ENCODE data around the gene SLC49A3.
"Not testable (repeated sequence)": the region's sequence is repeated elsewhere in the genome, so short reads cannot be mapped to it uniquely, and the experiment has no call there.

Gene SLC49A3

DNA sequence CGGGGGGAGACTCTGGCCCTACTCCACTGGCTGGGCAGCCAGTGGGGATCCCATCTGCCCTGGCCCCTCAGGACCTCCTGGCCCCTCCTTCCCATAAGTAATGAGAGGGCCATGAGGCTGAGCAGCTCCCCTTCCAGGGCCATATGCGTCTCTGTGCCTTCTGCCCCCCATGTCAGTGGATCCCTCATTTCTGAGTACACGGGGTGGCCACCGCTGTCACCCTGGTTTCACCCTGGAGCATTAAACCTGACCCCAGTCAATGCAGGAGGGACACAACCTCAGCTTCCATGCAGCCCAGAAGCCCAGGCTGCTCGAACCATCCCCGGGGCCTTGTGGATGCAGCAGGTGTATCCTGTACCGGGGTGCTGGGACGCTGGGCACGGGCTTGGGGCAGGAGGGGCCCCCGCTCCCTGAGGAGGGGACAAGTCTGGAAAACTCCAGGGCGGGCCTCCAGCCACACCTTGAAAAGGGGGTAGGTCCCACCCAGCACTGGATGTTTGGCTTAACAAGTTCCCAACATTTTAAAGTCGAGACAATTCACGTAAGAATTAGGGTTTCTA is 39.1 kb downstream of the SLC49A3 start:
- no peak for DNase-seq (ENCODE audit: low spot score)
- TF ChIP-seq, protein P1, sequence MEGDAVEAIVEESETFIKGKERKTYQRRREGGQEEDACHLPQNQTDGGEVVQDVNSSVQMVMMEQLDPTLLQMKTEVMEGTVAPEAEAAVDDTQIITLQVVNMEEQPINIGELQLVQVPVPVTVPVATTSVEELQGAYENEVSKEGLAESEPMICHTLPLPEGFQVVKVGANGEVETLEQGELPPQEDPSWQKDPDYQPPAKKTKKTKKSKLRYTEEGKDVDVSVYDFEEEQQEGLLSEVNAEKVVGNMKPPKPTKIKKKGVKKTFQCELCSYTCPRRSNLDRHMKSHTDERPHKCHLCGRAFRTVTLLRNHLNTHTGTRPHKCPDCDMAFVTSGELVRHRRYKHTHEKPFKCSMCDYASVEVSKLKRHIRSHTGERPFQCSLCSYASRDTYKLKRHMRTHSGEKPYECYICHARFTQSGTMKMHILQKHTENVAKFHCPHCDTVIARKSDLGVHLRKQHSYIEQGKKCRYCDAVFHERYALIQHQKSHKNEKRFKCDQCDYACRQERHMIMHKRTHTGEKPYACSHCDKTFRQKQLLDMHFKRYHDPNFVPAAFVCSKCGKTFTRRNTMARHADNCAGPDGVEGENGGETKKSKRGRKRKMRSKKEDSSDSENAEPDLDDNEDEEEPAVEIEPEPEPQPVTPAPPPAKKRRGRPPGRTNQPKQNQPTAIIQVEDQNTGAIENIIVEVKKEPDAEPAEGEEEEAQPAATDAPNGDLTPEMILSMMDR (IDR thresholded peaks at IDR 0.05; ENCODE audit: extremely low read depth, missing control alignments), result no peak

DNA sequence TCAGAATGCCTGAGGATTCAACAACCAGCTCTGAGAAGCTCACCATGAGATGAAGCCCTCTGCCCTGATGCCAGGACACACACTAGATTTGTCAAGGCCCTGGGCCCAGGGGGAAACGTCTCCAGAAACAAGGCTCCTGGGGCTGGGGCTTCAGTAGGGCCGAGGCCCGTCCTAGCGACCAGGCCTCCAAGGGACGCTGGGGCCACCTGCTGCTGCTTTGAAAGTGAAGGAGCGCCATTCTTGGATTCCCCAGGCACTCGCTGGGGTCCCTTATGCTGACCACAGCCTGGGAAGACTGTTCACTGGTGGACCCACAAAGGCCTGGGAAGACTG is 39.7 kb downstream of the SLC49A3 start:
- TF ChIP-seq, protein P1 (IDR thresholded peaks at IDR 0.05; ENCODE audit: extremely low read depth, missing control alignments), result no peak
- DNase-seq (ENCODE audit: low spot score), result no peak

DNA sequence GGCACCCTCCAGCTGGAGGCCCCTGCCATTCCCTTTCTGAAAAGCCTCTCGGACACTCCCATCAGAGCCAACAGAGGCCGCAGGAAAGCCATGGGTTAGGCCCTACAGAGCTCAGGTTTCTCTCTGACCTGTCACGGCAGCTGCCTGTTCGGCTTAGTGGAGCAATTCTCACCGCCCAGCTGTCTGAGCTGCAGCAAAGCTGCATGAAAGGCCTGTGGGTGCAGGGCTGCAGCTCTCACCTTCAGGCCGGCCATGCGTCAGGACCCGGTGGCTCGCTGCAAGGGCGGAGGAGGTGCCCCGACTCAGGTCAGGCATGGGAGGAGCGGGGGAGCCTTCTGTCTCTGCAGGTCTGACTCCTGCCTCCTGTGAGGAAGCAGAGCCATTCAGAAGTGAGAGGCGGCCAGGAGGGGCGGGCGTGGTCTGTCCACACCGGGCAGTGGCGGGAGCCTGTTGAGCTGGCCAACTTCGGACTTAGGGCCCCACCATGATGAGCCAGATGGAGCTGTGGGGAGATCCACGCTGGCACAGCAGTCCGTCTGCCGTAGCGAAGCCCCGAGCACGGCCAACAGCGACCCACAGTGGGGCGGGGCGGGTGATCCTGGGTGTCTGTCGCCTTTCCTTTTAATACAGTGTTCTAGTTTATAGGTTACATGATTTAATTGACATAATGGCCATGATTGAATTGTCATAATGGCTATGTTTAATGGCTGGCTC is 40.2 kb downstream of the SLC49A3 start:
- no peak for DNase-seq (ENCODE audit: low spot score)
- TF ChIP-seq, protein P1 (IDR thresholded peaks at IDR 0.05; ENCODE audit: extremely low read depth, missing control alignments), result no peak

DNA sequence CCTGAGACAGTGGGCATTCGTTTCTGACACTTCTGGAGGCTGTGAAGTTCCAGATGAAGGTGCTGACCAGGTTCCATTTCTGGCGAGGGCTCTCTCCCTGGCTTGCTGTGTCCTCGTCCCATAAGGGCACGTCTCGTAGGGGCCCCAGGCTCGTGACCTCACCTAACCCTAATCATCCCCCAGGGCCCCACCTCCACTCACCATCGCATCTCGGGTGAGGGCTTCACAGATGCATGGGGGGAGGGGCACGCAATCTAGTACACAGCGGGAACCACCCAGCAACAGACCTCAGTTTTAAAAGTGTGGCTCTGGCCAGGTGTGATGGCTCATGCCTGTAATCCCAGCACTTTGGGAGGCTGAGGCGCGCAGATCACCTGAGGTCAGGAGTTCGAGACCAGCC is 41.5 kb downstream of the SLC49A3 start:
- TF ChIP-seq, protein P1 (IDR thresholded peaks at IDR 0.05; ENCODE audit: extremely low read depth, missing control alignments), result no peak
- no peak for DNase-seq (ENCODE audit: low spot score)

DNA sequence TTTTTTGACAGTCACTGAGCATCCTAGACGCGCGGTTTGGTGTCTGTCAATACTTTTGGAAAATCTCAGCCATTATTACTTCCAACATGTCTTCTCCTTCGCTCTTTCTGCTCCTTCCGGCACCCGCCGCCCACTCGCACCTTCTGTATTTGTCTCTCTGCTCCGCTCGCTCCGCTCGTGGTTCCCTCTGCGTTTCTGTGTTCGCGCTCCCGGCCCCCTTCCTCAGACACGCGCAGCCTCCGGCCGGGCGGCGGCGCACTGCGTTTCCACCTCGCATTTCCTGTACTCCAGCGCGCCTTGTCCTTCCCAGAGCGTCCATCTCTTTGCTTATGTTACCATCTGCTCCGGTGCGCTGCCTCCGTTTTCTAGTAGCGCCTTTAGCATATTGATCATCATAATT is 42.5 kb downstream of the SLC49A3 start:
- no peak for DNase-seq (ENCODE audit: low spot score)
- TF ChIP-seq, protein P1 (IDR thresholded peaks at IDR 0.05; ENCODE audit: extremely low read depth, missing control alignments), result no peak

DNA sequence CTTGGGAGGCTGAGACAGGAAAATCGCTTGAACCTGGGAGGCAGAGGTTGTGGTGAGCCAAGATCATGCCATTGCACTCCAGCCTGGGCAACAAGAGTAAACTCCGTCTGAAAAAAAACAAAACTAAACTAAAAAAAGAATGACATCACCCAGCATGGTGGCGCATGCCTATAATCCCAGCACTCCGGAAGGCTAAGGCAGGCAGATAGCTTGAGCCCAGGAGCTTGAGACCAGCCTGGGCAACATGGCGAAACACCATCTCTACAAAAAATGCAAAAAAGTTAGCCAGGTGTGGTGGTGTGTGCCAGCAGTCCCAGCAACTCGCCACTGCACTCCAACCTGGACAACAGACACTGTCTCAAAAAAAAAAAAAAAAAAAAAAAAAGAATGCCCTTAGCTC is 46.6 kb downstream of the SLC49A3 start:
- not testable (repeated sequence) for DNase-seq (ENCODE audit: low spot score)

DNA sequence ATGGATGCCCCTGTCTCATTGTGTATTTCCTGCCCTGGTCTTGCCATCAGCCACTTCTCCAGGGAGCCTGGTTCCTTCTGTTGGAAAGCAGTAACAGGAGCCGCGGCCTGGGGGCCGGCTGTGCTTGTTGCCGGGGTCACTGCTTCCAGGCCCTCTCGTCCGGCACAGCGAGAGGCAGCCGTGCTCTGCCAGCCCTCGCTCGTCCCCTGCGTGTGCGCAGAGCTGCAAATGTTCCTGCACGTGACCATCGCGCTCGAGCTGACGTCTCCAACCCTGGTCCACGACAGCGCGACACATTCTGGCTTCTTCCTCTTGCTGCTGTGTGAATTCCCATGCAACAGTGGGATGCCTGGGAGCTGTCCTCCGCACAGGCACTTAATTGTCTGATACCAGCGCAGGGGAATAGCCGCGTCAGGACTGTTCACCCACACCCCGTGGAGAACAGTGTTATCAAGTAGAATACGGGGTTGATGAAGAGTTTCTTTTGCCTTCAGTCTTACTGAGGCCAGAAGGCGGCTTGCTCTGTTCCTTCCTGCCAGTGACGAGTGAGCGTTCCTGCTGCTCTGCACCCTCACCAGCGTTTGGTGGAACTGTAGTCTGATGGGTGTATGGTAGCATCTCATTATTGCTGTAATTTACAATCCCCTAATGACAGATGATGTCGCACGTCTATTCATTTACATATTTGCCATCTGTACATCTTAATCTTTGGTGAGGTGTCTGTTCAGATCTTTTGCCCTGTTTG is 51.2 kb downstream of the SLC49A3 start:
- TF ChIP-seq, protein P1 (IDR thresholded peaks at IDR 0.05; ENCODE audit: extremely low read depth, missing control alignments), result no peak
- DNase-seq (ENCODE audit: low spot score), result no peak
